Fibroblast of lung (primary cell): ENCODE measurements around the gene PI4KB. TPM values are rescaled to one million over a fixed set of nuclear protein-coding genes. Genes with fewer than 3 reads are reported as not detected.

Experiments
- DNase-seq, 2 donors: peaks; one replicate each; pipeline versions ENCODE4 v3.0.0 to v3.0.0-alpha.2; 2010; ENCODE audit warnings: low read depth in 2 of 2
- H2AFZ ChIP-seq: 2 replicates; pipeline ENCODE4 v1.5.1; 2012; ENCODE audit warnings: low read length, control low read depth, inconsistent platforms
- H3K27ac ChIP-seq: 2 replicates; pipeline ENCODE4 v1.5.1; 2011; ENCODE audit warnings: low read length, control low read depth; ENCODE audit not compliant: insufficient read depth
- H3K27me3 ChIP-seq: 2 replicates; pipeline ENCODE4 v1.5.1; 2011; ENCODE audit warnings: mild to moderate bottlenecking, low read length; ENCODE audit not compliant: control insufficient read depth, insufficient read depth
- H3K36me3 ChIP-seq: 2 replicates; pipeline ENCODE4 v1.5.1; 2011; ENCODE audit warnings: low read length; ENCODE audit not compliant: control insufficient read depth, insufficient read depth
- H3K4me1 ChIP-seq: 2 replicates; pipeline ENCODE4 v1.5.1; 2011; ENCODE audit warnings: low read length; ENCODE audit not compliant: control insufficient read depth, insufficient read depth; ENCODE audit errors: extremely low read depth
- H3K4me2 ChIP-seq: 2 replicates; pipeline ENCODE4 v1.5.1; 2011; ENCODE audit warnings: low read length, control low read depth; ENCODE audit not compliant: insufficient read depth; ENCODE audit errors: extremely low read depth
- H3K4me3 ChIP-seq, 4 experiments: fragments of 200-600 bp in 1 of 4; sonication (generic) in 1 of 4; replicated peaks in 1 of 4; 2 replicates each; pipeline ENCODE4 v1.5.1; 2011 to 2016; ENCODE audit warnings: low read length in 4 of 4, low read depth in 3 of 4, mild to moderate bottlenecking in 3 of 4, control low read depth in 2 of 4, inconsistent platforms in 1 of 4, mixed read lengths in 1 of 4; ENCODE audit not compliant: insufficient read depth in 1 of 4; ENCODE audit errors: control extremely low read depth in 1 of 4
- H3K79me2 ChIP-seq: 2 replicates; pipeline ENCODE4 v1.5.1; 2012; ENCODE audit warnings: mild to moderate bottlenecking, low read length, inconsistent platforms; ENCODE audit not compliant: control insufficient read depth, insufficient read depth
- H3K9ac ChIP-seq: 2 replicates; pipeline ENCODE4 v1.5.1; 2011; ENCODE audit warnings: mild to moderate bottlenecking, low read length, control low read depth; ENCODE audit not compliant: insufficient read depth
- H3K9me3 ChIP-seq: 2 replicates; pipeline ENCODE4 v1.5.1; 2012; ENCODE audit warnings: low read depth, low read length; ENCODE audit not compliant: control insufficient read depth, insufficient read depth
- H4K20me1 ChIP-seq: 2 replicates; pipeline ENCODE4 v1.5.1; 2011; ENCODE audit warnings: low read length; ENCODE audit not compliant: control insufficient read depth, insufficient read depth; ENCODE audit errors: extremely low read depth
- EZH2 ChIP-seq: IDR thresholded peaks from 2 replicates; pipeline ENCODE4 v1.5.1; 2012; ENCODE audit warnings: low read length, control low read depth, mild to moderate bottlenecking; ENCODE audit errors: missing control alignments
- polyA plus RNA-seq, 2 donors: library from polyadenylated mRNA; depleted of rRNA in 1 of 2; stranded (reverse) in 1 of 2; unstranded in 1 of 2; fragments of >200 nt; gene quantifications; 2 replicates each; pipeline ENCODE4 v1.2.1, GENCODE V29; 2011 to 2012; ENCODE audit warnings: missing spikeins in 1 of 2
- total RNA-seq: library from RNA; depleted of rRNA; stranded (reverse); fragments of >200 nt; gene quantifications from 2 replicates; pipeline ENCODE4 v1.2.1, GENCODE V29; 2014
- TF ChIP-seq, protein P1 (sequence below), 2 donors: IDR thresholded peaks in 1 of 2; conservative IDR thresholded peaks in 1 of 2; 1 replicate in 1 of 2; 2 replicates in 1 of 2; pipeline ENCODE4 v1.5.1; 2011 to 2012; ENCODE audit warnings: low read length in 2 of 2, control low read depth in 1 of 2, inconsistent platforms in 1 of 2, low read depth in 1 of 2, mild to moderate bottlenecking in 1 of 2

PI4KB gene
- total and polyA plus RNA-seq, 2 donors (not counting 1 experiment from before 2014, with no cell fraction given) = 65.7 to 75.4 TPM

DNA sequence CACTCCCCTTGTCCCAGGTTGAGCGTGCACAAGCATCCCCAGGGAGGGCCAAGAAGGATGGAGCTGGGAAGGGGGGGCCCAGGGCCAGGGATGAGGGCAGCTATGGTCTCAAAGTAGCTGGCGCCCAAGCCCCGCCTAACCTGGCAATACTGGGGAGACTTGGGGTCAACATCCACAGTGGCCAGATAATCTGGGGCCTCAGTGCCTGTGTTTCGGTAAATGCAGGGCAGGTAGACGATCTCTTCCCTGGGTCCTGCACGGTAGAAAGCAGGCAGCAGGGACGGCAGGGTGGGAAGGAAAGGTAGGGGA, 42.0 kb upstream of the PI4KB start:
- Histone ChIP-seq H3K9ac (no peak overlapping the region), H3K79me2 (no peaks in the 10 kb centered on the region), H3K36me3 (peaks cover 1% of the 10 kb centered on the region), H3K4me2 (no peak overlapping the region), H3K4me1 (peaks cover 3% of the 10 kb centered on the region), H4K20me1 (no peaks in the 10 kb centered on the region), H3K27ac (no peak overlapping the region), H3K27me3 (no peaks in the 10 kb centered on the region), H3K9me3 (no peaks in the 10 kb centered on the region), H2AFZ (no peak overlapping the region), H3K4me3 (no peak overlapping the region)
- DNase-seq = no peak
- no peak for TF ChIP-seq EZH2
- TF ChIP-seq, protein P1, sequence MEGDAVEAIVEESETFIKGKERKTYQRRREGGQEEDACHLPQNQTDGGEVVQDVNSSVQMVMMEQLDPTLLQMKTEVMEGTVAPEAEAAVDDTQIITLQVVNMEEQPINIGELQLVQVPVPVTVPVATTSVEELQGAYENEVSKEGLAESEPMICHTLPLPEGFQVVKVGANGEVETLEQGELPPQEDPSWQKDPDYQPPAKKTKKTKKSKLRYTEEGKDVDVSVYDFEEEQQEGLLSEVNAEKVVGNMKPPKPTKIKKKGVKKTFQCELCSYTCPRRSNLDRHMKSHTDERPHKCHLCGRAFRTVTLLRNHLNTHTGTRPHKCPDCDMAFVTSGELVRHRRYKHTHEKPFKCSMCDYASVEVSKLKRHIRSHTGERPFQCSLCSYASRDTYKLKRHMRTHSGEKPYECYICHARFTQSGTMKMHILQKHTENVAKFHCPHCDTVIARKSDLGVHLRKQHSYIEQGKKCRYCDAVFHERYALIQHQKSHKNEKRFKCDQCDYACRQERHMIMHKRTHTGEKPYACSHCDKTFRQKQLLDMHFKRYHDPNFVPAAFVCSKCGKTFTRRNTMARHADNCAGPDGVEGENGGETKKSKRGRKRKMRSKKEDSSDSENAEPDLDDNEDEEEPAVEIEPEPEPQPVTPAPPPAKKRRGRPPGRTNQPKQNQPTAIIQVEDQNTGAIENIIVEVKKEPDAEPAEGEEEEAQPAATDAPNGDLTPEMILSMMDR (conservative IDR thresholded peaks at IDR 0.05 in 1 of 2, IDR thresholded peaks at IDR 0.05 in 1 of 2; ENCODE audit: low read depth in 1 of 2, low read length in 2 of 2) = no peak

- H3K9ac ChIP-seq = no peak overlapping the region
- peaks cover 3% of the 10 kb centered on the region for H3K4me1 ChIP-seq
- no peak overlapping the region for H3K4me2 ChIP-seq
- H3K36me3 ChIP-seq = peaks cover 1% of the 10 kb centered on the region
- H4K20me1 ChIP-seq = no peaks in the 10 kb centered on the region
- TF ChIP-seq EZH2 = no peak
- TF ChIP-seq, protein P1 (conservative IDR thresholded peaks at IDR 0.05 in 1 of 2, IDR thresholded peaks at IDR 0.05 in 1 of 2; ENCODE audit: low read depth in 1 of 2, low read length in 2 of 2) = no peak
- no peaks in the 10 kb centered on the region for H3K9me3 ChIP-seq
- H2AFZ ChIP-seq = no peak overlapping the region
- no peaks in the 10 kb centered on the region for H3K27me3 ChIP-seq
- H3K79me2 ChIP-seq = no peaks in the 10 kb centered on the region
- H3K27ac ChIP-seq = no peak overlapping the region
- no peak for DNase-seq
- H3K4me3 ChIP-seq = no peak overlapping the region
These were observed 41.4 kb upstream of the PI4KB start for GRCh38 chr1:151368393-151369301.

DNA sequence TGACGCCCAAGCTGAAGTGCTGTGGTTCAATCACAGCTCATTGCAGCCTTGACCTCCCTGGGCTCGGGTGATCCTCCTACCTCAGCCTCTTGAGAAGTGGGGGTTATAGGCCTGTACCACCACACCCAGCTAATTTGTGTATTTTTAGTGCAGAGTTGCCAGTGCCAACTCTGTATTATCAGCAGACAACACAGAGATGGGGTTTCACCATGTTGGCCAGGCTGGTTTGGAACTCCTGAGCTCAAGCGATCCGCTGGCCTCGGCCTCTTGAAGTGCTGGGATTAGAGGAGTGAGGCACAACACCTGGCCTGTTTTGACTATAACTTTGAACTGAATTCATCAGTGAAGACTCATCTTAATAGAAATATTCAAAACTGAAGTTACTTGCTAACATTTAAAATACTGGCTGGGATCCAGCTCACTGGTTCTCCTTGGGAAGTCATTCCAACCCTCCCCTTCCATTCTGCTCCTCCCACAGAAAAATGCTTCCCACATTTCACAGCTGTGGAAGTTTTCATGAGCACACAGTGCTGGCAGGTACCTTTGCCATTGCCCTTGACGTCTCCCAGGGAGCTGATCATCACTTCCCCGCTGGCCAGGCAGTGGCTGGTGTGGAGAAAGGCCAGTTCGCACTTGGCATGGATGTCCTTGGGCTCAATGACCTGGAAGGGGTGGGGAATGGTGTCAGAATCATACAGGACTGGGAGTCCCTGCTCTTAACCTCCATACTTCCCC, 40.6 kb upstream of the PI4KB start:
- Histone ChIP-seq H3K36me3 (peaks cover 1% of the 10 kb centered on the region), H3K4me3 (no peak overlapping the region), H3K4me1 (peaks cover 3% of the 10 kb centered on the region), H3K27ac (no peak overlapping the region), H3K27me3 (no peaks in the 10 kb centered on the region), H3K9ac (no peak overlapping the region), H3K9me3 (no peaks in the 10 kb centered on the region), H2AFZ (no peak overlapping the region), H3K4me2 (no peak overlapping the region), H4K20me1 (no peaks in the 10 kb centered on the region), H3K79me2 (no peaks in the 10 kb centered on the region)
- TF ChIP-seq, protein P1 (conservative IDR thresholded peaks at IDR 0.05 in 1 of 2, IDR thresholded peaks at IDR 0.05 in 1 of 2; ENCODE audit: low read depth in 1 of 2, low read length in 2 of 2) = no peak
- DNase-seq = no peak
